22Rv1 (cell line): ENCODE measurements around the gene DAO.

Experiments used
- CTCF ChIP-seq: fragments of 450-650 bp; IDR thresholded peaks from 2 replicates; pipeline ENCODE4 v1.5.1; 2017; ENCODE audit warnings: mild to moderate bottlenecking
- ZFX ChIP-seq: fragments of 450-650 bp; IDR thresholded peaks from 2 replicates; pipeline ENCODE4 v1.6.1; 2017; ENCODE audit warnings: antibody characterized with exemption, borderline replicate concordance

- TF ChIP-seq CTCF (peak; percentile 95), ZFX (no peak)
These were observed 4.5 kb downstream of the DAO start for GRCh38 chr12:108884116-108885012.
